Aorta (tissue), 5 donors: ENCODE measurements around the gene CYB5D1. TPM values are rescaled to one million over a fixed set of nuclear protein-coding genes. Genes with fewer than 3 reads are reported as not detected.

ENCODE experiments used
- ATAC-seq: fragments of 200-7000 bp; cut with Tn5 transposase; one replicate; pipeline ENCODE4 v1.9.1; 2022; ENCODE audit warnings: moderate library complexity; ENCODE audit not compliant: low FRiP score
- DNase-seq, 2 donors: peaks; one replicate each; pipeline ENCODE4 v3.0.0-alpha.2; 2020
- H3K27ac ChIP-seq, 2 donors: one replicate each; pipeline ENCODE4 v1.5.1; 2013; ENCODE audit warnings: low read length in 2 of 2, mild to moderate bottlenecking in 2 of 2, moderate library complexity in 2 of 2, control low read depth in 1 of 2, inconsistent platforms in 1 of 2, low read depth in 1 of 2
- H3K27me3 ChIP-seq, 2 donors: one replicate each; pipeline ENCODE4 v1.6.1; 2013; ENCODE audit warnings: control low read depth in 1 of 2, low read length in 1 of 2, mild to moderate bottlenecking in 1 of 2, moderate library complexity in 1 of 2; ENCODE audit not compliant: insufficient read depth in 2 of 2, control insufficient read depth in 1 of 2
- H3K36me3 ChIP-seq, 2 donors: one replicate each; pipeline ENCODE4 v1.6.1; 2013; ENCODE audit warnings: control low read depth in 1 of 2, low read length in 1 of 2, mild to moderate bottlenecking in 1 of 2; ENCODE audit not compliant: insufficient read depth in 2 of 2, control insufficient read depth in 1 of 2
- H3K4me1 ChIP-seq, 2 donors: one replicate each; pipeline ENCODE4 v1.6.1; 2013; ENCODE audit warnings: low read length in 2 of 2, control low read depth in 1 of 2, mild to moderate bottlenecking in 1 of 2, moderate library complexity in 1 of 2; ENCODE audit not compliant: insufficient read depth in 2 of 2, control insufficient read depth in 1 of 2
- H3K4me3 ChIP-seq, 2 donors: one replicate each; pipeline ENCODE4 v1.5.1; 2013; ENCODE audit warnings: low read length in 2 of 2, control low read depth in 1 of 2, mild to moderate bottlenecking in 1 of 2
- H3K9me3 ChIP-seq: one replicate; pipeline ENCODE4 v1.6.1; 2013; ENCODE audit warnings: mild to moderate bottlenecking, low read length; ENCODE audit not compliant: control insufficient read depth
- WGBS, 2 donors: extraction: QIAGEN DNeasy Blood & Tissue Kit; methylation state at CpG; one replicate each; pipeline ENCODE4 v1.1.7; 2013; 5-methylcytosine and 5-hydroxymethylcytosine counted together
- intact Hi-C, 2 donors: fragments of 100-400 bp; cut with DNase I; formaldehyde crosslinking; loops; one replicate each; pipeline versions ENCODE4 v1.14.2 to v1.15.0; 2022
- polyA plus RNA-seq, 2 donors: library from polyadenylated mRNA; stranded (reverse); fragments of 200-250 nt; gene quantifications; one replicate each; pipeline ENCODE4 v1.2.3, GENCODE V29; 2013
- total RNA-seq, 2 donors: library from RNA; stranded (reverse); fragmentation: NEBNext Ultra II Directional; extraction: Animal tissue kit (Norgen Biotek cat#: 25700); gene quantifications; one replicate each; pipeline ENCODE4 v1.2.1, GENCODE V29; 2021
- donor health status: healthy with polysubstance abuse.
- donor health status: Bipolar disorder and iron deficiency.
- donor health status: DM: no; HTN: no; CAD: no.
- donor health status: DM: no; HTN: no; CAD: no.
- donor health status: DM: yes; HTN: yes; CAD: no.

The CYB5D1 gene
- total and polyA plus RNA-seq, 4 donors: 6.1 to 12.5 (median 9.4) TPM

- no peak overlapping the region for H3K27ac ChIP-seq
These were observed 4.7 kb upstream of the CYB5D1 start for GRCh38 chr17:7852919-7853690.

DNA sequence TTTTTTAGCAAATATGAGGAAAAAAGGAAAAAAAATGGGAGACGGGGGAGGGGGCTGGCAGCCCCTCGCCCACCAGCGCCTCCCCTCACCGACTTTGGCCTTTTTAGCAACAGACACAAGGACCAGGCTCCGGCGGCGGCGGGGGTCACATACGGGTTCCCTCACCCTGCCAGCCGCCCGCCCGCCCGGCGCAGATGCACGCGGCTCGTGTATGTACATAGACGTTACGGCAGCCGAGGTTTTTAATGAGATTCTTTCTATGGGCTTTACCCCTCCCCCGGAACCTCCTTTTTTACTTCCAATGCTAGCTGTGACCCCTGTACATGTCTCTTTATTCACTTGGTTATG lies 4.1 kb upstream of the CYB5D1 start:
- DNase-seq (no peak), ATAC-seq (no peak)
- intact Hi-C loops: loop anchor here (5.0 to 10.0 kb wide), 2 partner anchors 109 to 111 kb away; no protein-coding TSS in a partner anchor
- Histone ChIP-seq H3K27ac (no peak overlapping the region), H3K27me3 (no peaks in the 10 kb centered on the region), H3K4me3 (no peak overlapping the region), H3K36me3 (no peaks in the 10 kb centered on the region), H3K4me1 (no peaks in the 10 kb centered on the region), H3K9me3 (no peaks in the 10 kb centered on the region)
- 81 to 86% methylated on average over 21 of the region's 21 CpGs for WGBS, 2 donors

More at GRCh38 chr17:7852919-7853690, 4.7 kb upstream of the CYB5D1 start:
- ATAC-seq: no peak
- Histone ChIP-seq H3K4me1 (no peaks in the 10 kb centered on the region), H3K9me3 (no peaks in the 10 kb centered on the region), H3K27me3 (no peaks in the 10 kb centered on the region), H3K36me3 (no peaks in the 10 kb centered on the region), H3K4me3 (no peak overlapping the region)
- DNase-seq: peak; percentile 49 to 78
- WGBS, 2 donors: 83 to 85% methylated on average over 43 to 51 of the region's 51 CpGs
- intact Hi-C loops: loop anchor here (5.0 to 10.0 kb wide), 2 partner anchors 108 to 111 kb away; no protein-coding TSS in a partner anchor

DNA sequence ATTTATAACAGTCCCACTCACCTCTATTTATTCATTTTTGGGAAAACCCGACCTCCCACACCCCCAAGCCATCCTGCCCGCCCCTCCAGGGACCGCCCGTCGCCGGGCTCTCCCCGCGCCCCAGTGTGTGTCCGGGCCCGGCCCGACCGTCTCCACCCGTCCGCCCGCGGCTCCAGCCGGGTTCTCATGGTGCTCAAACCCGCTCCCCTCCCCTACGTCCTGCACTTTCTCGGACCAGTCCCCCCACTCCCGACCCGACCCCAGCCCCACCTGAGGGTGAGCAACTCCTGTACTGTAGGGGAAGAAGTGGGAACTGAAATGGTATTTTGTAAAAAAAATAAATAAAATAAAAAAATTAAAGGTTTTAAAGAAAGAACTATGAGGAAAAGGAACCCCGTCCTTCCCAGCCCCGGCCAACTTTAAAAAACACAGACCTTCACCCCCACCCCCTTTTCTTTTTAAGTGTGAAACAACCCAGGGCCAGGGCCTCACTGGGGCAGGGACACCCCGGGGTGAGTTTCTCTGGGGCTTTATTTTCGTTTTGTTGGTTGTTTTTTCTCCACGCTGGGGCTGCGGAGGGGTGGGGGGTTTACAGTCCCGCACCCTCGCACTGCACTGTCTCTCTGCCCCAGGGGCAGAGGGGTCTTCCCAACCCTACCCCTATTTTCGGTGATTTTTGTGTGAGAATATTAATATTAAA lies 3.6 kb upstream of the CYB5D1 start:
- Histone ChIP-seq H3K9me3 (no peaks in the 10 kb centered on the region), H3K27ac (no peak overlapping the region), H3K4me1 (no peaks in the 10 kb centered on the region), H3K36me3 (no peaks in the 10 kb centered on the region), H3K27me3 (no peaks in the 10 kb centered on the region), H3K4me3 (no peak overlapping the region)
- WGBS, 2 donors: 76 to 78% methylated on average over 31 of the region's 31 CpGs
- DNase-seq: peak in 1 of 2 donors; percentile 52
- ATAC-seq: no peak
- intact Hi-C loops: loop anchor here (5.0 to 10.0 kb wide), 2 partner anchors 109 to 112 kb away; no protein-coding TSS in a partner anchor

- ATAC-seq: no peak
- Histone ChIP-seq H3K27ac (no peak within 1 kb of the TSS), H3K9me3 (no peaks in the 10 kb centered on the region), H3K27me3 (no peaks in the 10 kb centered on the region), H3K4me3 (no peak within 1 kb of the TSS), H3K36me3 (no peaks in the 10 kb centered on the region), H3K4me1 (no peaks in the 10 kb centered on the region)
- DNase-seq: peak; percentile 59 to 84
- WGBS, 2 donors: 35% methylated on average over 55 to 57 of the region's 57 CpGs
- intact Hi-C loops: loop anchor here (5.0 to 10.0 kb wide), 3 partner anchors 110 to 202 kb away; no protein-coding TSS in a partner anchor
These were observed 2.7 kb upstream of the CYB5D1 start, which contains the start of gene TMEM88 for GRCh38 chr17:7854851-7855659. Gene TMEM88, plus strand, starts transcription at chr17:7855066. Its CDS starts 9 bp downstream, at chr17:7855075.

DNA sequence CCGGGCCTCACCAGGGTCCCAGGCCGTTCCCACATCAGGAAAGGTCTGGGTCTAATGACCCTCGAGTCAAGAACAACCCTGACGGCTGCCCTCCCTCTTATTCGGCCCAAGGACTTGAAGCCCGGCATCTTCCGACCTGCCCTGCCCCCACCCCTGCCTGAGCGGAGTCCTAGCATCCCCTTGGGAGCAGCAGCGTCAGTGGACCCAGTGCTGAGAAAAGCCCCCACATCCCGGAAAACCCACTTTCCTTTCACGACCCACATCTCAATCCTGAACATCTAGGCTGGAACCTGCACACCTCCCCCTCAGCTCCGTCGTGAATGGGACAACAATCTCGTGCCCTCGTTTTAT lies 2.2 kb upstream of the CYB5D1 start:
- intact Hi-C loops: loop anchor here (5.0 to 10.0 kb wide), 2 partner anchors 111 to 202 kb away; no protein-coding TSS in a partner anchor
- DNase-seq (peak; percentile 63 to 82), ATAC-seq (no peak)
- WGBS, 2 donors: 3 to 10% methylated on average over 15 of the region's 15 CpGs
- Histone ChIP-seq H3K4me3 (no peak overlapping the region), H3K27me3 (no peaks in the 10 kb centered on the region), H3K36me3 (no peaks in the 10 kb centered on the region), H3K4me1 (no peaks in the 10 kb centered on the region), H3K27ac (no peak overlapping the region), H3K9me3 (no peaks in the 10 kb centered on the region)

DNA sequence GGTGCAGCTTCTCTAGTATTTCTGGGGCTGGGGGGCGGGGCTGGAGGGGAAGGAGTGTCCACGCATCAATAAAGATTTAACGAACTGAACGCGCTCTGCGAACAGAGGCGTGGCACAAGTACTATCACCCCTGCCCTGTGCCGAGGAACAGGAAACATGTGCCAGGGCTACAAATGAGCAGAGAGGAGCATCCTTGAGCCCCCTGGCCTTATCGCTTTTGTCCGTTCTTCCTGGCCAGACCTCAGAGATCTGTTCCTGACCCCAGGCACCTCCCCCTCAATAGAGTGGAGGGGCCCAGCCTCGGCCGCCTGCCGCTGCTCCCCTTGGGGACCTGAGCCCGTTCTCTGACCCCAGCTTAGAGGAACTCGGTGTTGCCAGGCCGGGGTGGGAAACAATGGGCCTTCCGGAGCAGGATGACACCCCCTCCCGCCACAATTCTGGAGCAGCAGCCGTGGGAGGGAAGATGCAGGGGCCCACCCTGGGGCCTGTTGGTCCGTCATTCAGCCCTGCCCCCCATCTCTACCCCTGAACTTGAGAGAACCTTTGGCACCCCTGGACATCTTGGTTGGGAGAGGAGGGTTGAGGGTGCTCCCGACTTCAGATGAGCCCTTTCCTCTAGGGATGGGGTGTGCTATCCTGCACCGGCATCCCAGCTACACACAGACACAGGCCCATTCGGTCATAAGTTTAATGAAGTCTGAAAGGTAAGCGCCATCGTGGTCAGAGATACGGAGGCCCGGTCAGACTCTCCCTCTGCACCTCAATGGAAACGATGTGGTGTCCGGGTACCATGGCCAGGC lies 1.6 kb upstream of the CYB5D1 start:
- Histone ChIP-seq H3K36me3 (no peaks in the 10 kb centered on the region), H3K27me3 (no peaks in the 10 kb centered on the region), H3K4me1 (no peaks in the 10 kb centered on the region), H3K9me3 (no peaks in the 10 kb centered on the region), H3K27ac (peak overlapping the region in 1 of 2 donors; percentile 55), H3K4me3 (peak overlapping the region; percentile 10 to 33)
- DNase-seq (peak; percentile 66 to 81), ATAC-seq (no peak)
- intact Hi-C loops: loop anchor here (5.0 to 10.0 kb wide), 2 partner anchors 111 to 201 kb away; no protein-coding TSS in a partner anchor
- WGBS, 2 donors: 6 to 10% methylated on average over 29 of the region's 29 CpGs

GRCh38 chr17:7856811-7857712 lies 741 bp upstream of the CYB5D1 start, which contains the start of gene NAA38:
Gene NAA38, minus strand, starts transcription at chr17:7857559. Its CDS starts 96 bp downstream, at chr17:7857463.
- Histone ChIP-seq H3K4me1 (no peaks in the 10 kb centered on the region), H3K4me3 (peak within 1 kb of the TSS; percentile 33 to 93), H3K27ac (peak within 1 kb of the TSS in 1 of 2 donors; percentile 94), H3K27me3 (no peaks in the 10 kb centered on the region), H3K36me3 (no peaks in the 10 kb centered on the region), H3K9me3 (no peaks in the 10 kb centered on the region)
- 0% methylated on average over 60 to 64 of the region's 64 CpGs for WGBS, 2 donors
- DNase-seq (peak; percentile 98 to 99), ATAC-seq (peak; percentile 95)
- intact Hi-C loops: loop anchor here (5.0 to 10.0 kb wide), 2 partner anchors 112 to 200 kb away; no protein-coding TSS in a partner anchor
